Naive thymus-derived CD8-positive, alpha-beta T cell (primary cell): ENCODE measurements around the gene PIK3R6. TPM values are rescaled to one million over a fixed set of nuclear protein-coding genes. Genes with fewer than 3 reads are reported as not detected.
"Not testable (repeated sequence)": the region's sequence is repeated elsewhere in the genome, so short reads cannot be mapped to it uniquely, and the experiment has no call there.

Experiments
- ATAC-seq, 2 donors: fragments of 150-1000 bp; cut with Tn5 transposase in 1 of 2; sonication (Bioruptor Pico), chemical (Tn5 transposase) in 1 of 2; 1 replicate in 1 of 2; 2 replicates in 1 of 2; pipeline ENCODE4 v1.10.0; 2021; ENCODE audit warnings: mild to moderate bottlenecking in 2 of 2, moderate library complexity in 2 of 2
- POLR2A ChIA-PET: fragments of 350-600 bp; sonication (Branson Sonifier 250); formaldehyde crosslinking; loops from one replicate; lab custom pipeline; 2021; ENCODE audit warnings: antibody characterized with exemption; lab: Charles Lee
- DNase-seq, 10 donors: peaks; one replicate each; pipeline versions ENCODE4 v3.0.0 to v3.0.0-alpha.2; 2020 to 2022
- H3K27ac Mint-ChIP-seq, 10 donors: one replicate each; pipeline ENCODE4 v1.8.0; 2020 to 2022; ENCODE audit warnings: mild to moderate bottlenecking in 10 of 10, mixed read lengths in 10 of 10, moderate library complexity in 4 of 10, inconsistent platforms in 1 of 10
- H3K27me3 Mint-ChIP-seq, 5 donors: one replicate each; pipeline ENCODE4 v1.8.0; 2021 to 2022; ENCODE audit warnings: mixed read lengths in 5 of 5
- H3K36me3 Mint-ChIP-seq, 3 donors: one replicate each; pipeline ENCODE4 v1.8.0; 2020 to 2022; ENCODE audit warnings: mixed read lengths in 3 of 3, mild to moderate bottlenecking in 2 of 3, inconsistent platforms in 1 of 3
- H3K4me1 Mint-ChIP-seq, 4 donors: one replicate each; pipeline ENCODE4 v1.8.0; 2021 to 2022; ENCODE audit warnings: mixed read lengths in 4 of 4
- H3K4me3 Mint-ChIP-seq, 10 donors: one replicate each; pipeline ENCODE4 v1.8.0; 2020 to 2022; ENCODE audit warnings: mild to moderate bottlenecking in 10 of 10, mixed read lengths in 10 of 10, moderate library complexity in 6 of 10, inconsistent platforms in 1 of 10
- H3K9me3 Mint-ChIP-seq, 9 donors: one replicate each; pipeline ENCODE4 v1.8.0; 2020 to 2022; ENCODE audit warnings: mixed read lengths in 9 of 9, mild to moderate bottlenecking in 3 of 9, inconsistent platforms in 1 of 9, moderate library complexity in 1 of 9
- polyA plus RNA-seq, 3 donors: library from polyadenylated mRNA; unstranded; fragments of 300-500 nt; fragmentation: Illumina TruSeq; gene quantifications; one replicate each; pipeline ENCODE4 v1.2.3, GENCODE V29; 2021
- total RNA-seq, 8 experiments: library from RNA in 2 of 8; stranded (reverse) in 2 of 8; gene quantifications; one replicate each; pipeline ENCODE4 v1.2.3 and lab custom pipeline; 2021 to 2026

The PIK3R6 gene
- total and polyA plus RNA-seq, 5 experiments from 2014 or later: 0.42 to 0.47 (median 0.44) TPM; not detected in 2

- H3K9me3 Mint-ChIP-seq: no peaks in the 10 kb centered on the region
Measured at GRCh38 chr17:8856869-8857575, 10.5 kb downstream of the PIK3R6 start.

GRCh38 chr17:8856205-8856603, 11.3 kb downstream of the PIK3R6 start:
- H3K9me3 Mint-ChIP-seq, H3K36me3 Mint-ChIP-seq, ATAC-seq, H3K27me3 Mint-ChIP-seq, DNase-seq, POLR2A ChIA-PET, H3K27ac Mint-ChIP-seq, H3K4me3 Mint-ChIP-seq: not testable (repeated sequence)
- H3K4me1 Mint-ChIP-seq: peaks cover 4 to 30% (median 18%) of the 10 kb centered on the region in 4 donors

More at GRCh38 chr17:8856869-8857575, 10.5 kb downstream of the PIK3R6 start:
- no peak for ATAC-seq
- POLR2A ChIA-PET: interaction anchor here (0.7 kb wide), 1 partner anchor 1724 kb away, joined by 6 read pairs; no protein-coding TSS in a partner anchor
- peak overlapping the region in 1 of 10 donors; percentile 2 for H3K27ac Mint-ChIP-seq
- H3K4me1 Mint-ChIP-seq: peaks cover 4 to 37% (median 24%) of the 10 kb centered on the region in 4 donors
- H3K27me3 Mint-ChIP-seq: no peaks in the 10 kb centered on the region
- no peak for DNase-seq
- no peaks in the 10 kb centered on the region for H3K36me3 Mint-ChIP-seq
- H3K4me3 Mint-ChIP-seq: peak overlapping the region in 8 of 10 donors; percentile 10 to 92 (median 36)

- no peaks in the 10 kb centered on the region for H3K36me3 Mint-ChIP-seq
- H3K9me3 Mint-ChIP-seq: no peaks in the 10 kb centered on the region
- H3K4me3 Mint-ChIP-seq: peak overlapping the region in 1 of 10 donors; percentile 3
- no peak for ATAC-seq
- peaks cover 4 to 28% (median 17%) of the 10 kb centered on the region in 4 donors for H3K4me1 Mint-ChIP-seq
- POLR2A ChIA-PET: no interaction called here
- H3K27me3 Mint-ChIP-seq: no peaks in the 10 kb centered on the region
- DNase-seq: no peak
- no peak overlapping the region for H3K27ac Mint-ChIP-seq
Measured at GRCh38 chr17:8855477-8856204, 11.8 kb downstream of the PIK3R6 start.

GRCh38 chr17:8851600-8851999, 15.9 kb downstream of the PIK3R6 start:
- Mint-ChIP-seq H3K27ac (no peak overlapping the region), H3K27me3 (no peaks in the 10 kb centered on the region), H3K4me1 (peaks cover 0 to 2% (median under 1%) of the 10 kb centered on the region in 4 donors), H3K4me3 (no peak overlapping the region), H3K36me3 (peaks cover 0 to 5% (median 0%) of the 10 kb centered on the region in 3 donors), H3K9me3 (no peaks in the 10 kb centered on the region)
- POLR2A ChIA-PET: no interaction called here
- no peak for ATAC-seq
- DNase-seq: no peak

- H3K4me3 Mint-ChIP-seq: no peak overlapping the region
- H3K9me3 Mint-ChIP-seq: no peaks in the 10 kb centered on the region
- peaks cover 0 to 7% (median 0%) of the 10 kb centered on the region in 3 donors for H3K36me3 Mint-ChIP-seq
- DNase-seq (no peak), ATAC-seq (no peak)
- no peak overlapping the region for H3K27ac Mint-ChIP-seq
- POLR2A ChIA-PET: no interaction called here
- no peaks in the 10 kb centered on the region for H3K27me3 Mint-ChIP-seq
- no peaks in the 10 kb centered on the region for H3K4me1 Mint-ChIP-seq
Measured at GRCh38 chr17:8849311-8850041, 18.0 kb downstream of the PIK3R6 start.

- POLR2A ChIA-PET: no interaction called here
- Mint-ChIP-seq H3K36me3 (peaks cover 0 to 7% (median 0%) of the 10 kb centered on the region in 3 donors), H3K27me3 (no peaks in the 10 kb centered on the region), H3K9me3 (no peaks in the 10 kb centered on the region), H3K4me1 (peaks cover 0 to 8% (median 5%) of the 10 kb centered on the region in 4 donors), H3K27ac (no peak overlapping the region), H3K4me3 (no peak overlapping the region)
- DNase-seq (no peak), ATAC-seq (no peak)
Measured at GRCh38 chr17:8847891-8848290, 19.6 kb downstream of the PIK3R6 start.

- Mint-ChIP-seq H3K27me3 (no peaks in the 10 kb centered on the region), H3K27ac (no peak overlapping the region), H3K9me3 (no peaks in the 10 kb centered on the region), H3K36me3 (peaks cover 0 to 12% (median 0%) of the 10 kb centered on the region in 3 donors), H3K4me3 (no peak overlapping the region), H3K4me1 (peaks cover 1 to 11% (median 5%) of the 10 kb centered on the region in 4 donors)
- DNase-seq: no peak
- no peak for ATAC-seq
- POLR2A ChIA-PET: no interaction called here
Measured at GRCh38 chr17:8846768-8847211, 20.7 kb downstream of the PIK3R6 start.

- no peak overlapping the region for H3K27ac Mint-ChIP-seq
- ATAC-seq: no peak
- POLR2A ChIA-PET: no interaction called here
Measured at GRCh38 chr17:8844229-8845218, 22.9 kb downstream of the PIK3R6 start.

GRCh38 chr17:8843344-8843743, 24.1 kb downstream of the PIK3R6 start:
- H3K9me3 Mint-ChIP-seq: no peaks in the 10 kb centered on the region
- H3K4me3 Mint-ChIP-seq: no peak overlapping the region
- peaks cover 1 to 11% (median 5%) of the 10 kb centered on the region in 4 donors for H3K4me1 Mint-ChIP-seq
- peaks cover 0 to 6% (median 0%) of the 10 kb centered on the region in 3 donors for H3K36me3 Mint-ChIP-seq
- DNase-seq (no peak), ATAC-seq (no peak)
- H3K27ac Mint-ChIP-seq: peak overlapping the region in 2 of 10 donors; percentile 19 to 46
- H3K27me3 Mint-ChIP-seq: no peaks in the 10 kb centered on the region
- POLR2A ChIA-PET: no interaction called here

More at GRCh38 chr17:8844229-8845218, 22.9 kb downstream of the PIK3R6 start:
- DNase-seq: no peak
- H3K4me3 Mint-ChIP-seq: no peak overlapping the region
- no peaks in the 10 kb centered on the region for H3K9me3 Mint-ChIP-seq
- peaks cover 0 to 10% (median 0%) of the 10 kb centered on the region in 3 donors for H3K36me3 Mint-ChIP-seq
- H3K4me1 Mint-ChIP-seq: peaks cover 1 to 11% (median 5%) of the 10 kb centered on the region in 4 donors
- no peaks in the 10 kb centered on the region for H3K27me3 Mint-ChIP-seq

GRCh38 chr17:8841844-8842243, 25.6 kb downstream of the PIK3R6 start:
- no peak for DNase-seq
- H3K9me3 Mint-ChIP-seq: no peaks in the 10 kb centered on the region
- H3K27ac Mint-ChIP-seq: no peak overlapping the region
- H3K4me1 Mint-ChIP-seq: peaks cover 1 to 11% (median 5%) of the 10 kb centered on the region in 4 donors
- H3K4me3 Mint-ChIP-seq: no peak overlapping the region
- ATAC-seq: no peak
- H3K27me3 Mint-ChIP-seq: no peaks in the 10 kb centered on the region
- peaks cover 0 to 6% (median 0%) of the 10 kb centered on the region in 3 donors for H3K36me3 Mint-ChIP-seq
- POLR2A ChIA-PET: no interaction called here

GRCh38 chr17:8839410-8839935, 28.0 kb downstream of the PIK3R6 start:
- H3K4me3 Mint-ChIP-seq: no peak overlapping the region
- peaks cover 1 to 11% (median 5%) of the 10 kb centered on the region in 4 donors for H3K4me1 Mint-ChIP-seq
- no peaks in the 10 kb centered on the region for H3K27me3 Mint-ChIP-seq
- POLR2A ChIA-PET: no interaction called here
- peaks cover 0 to 7% (median 0%) of the 10 kb centered on the region in 3 donors for H3K36me3 Mint-ChIP-seq
- no peak for ATAC-seq
- no peak for DNase-seq
- no peaks in the 10 kb centered on the region for H3K9me3 Mint-ChIP-seq
- peak overlapping the region in 1 of 10 donors; percentile 57 for H3K27ac Mint-ChIP-seq
